ENCODE measurements around the gene ENGASE.

Gene ENGASE

DNA sequence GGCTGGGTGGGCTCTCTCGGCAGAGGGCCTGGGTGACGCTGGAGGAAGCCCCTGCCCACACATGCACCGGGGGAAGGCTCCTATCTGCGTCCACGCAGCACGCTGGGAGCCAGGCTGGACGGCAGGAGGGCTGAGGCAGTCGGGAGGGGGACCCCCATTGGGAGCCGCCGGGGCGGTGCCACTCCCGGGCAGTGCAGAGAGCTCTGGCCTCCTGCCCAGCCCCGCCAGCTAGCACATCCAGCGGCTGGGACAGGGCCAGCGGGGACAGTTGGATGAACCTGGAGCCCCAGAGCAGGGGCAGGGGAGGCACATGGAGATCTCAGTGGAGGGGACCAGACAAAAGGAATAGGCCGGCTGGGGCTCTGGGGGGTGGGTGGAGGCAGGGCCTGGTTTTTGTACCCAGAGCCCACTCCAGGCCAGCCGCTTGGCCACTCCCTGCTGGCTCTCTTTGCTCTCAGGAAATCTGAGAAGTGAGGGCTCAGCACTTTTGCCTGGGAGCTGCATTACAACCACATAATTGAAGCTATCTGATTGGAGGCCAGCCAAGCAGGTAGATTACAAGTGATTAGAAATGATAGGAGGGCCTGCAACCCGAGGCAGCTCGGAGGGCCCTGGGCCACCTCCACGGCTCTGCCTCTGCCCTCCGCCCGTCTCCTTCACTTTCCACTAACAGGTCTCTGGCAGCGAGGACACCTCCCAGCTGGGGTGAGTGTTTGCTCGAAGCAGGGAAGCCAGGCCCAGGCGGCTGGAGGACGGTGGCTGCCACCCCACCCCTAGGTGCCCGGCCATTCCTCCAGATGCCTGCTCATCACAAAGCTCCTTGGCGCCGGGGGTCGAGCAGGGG is 40.1 kb downstream of the ENGASE start:
- peaks cover 3% of the 10 kb centered on the region for H3K27me3 Mint-ChIP-seq

DNA sequence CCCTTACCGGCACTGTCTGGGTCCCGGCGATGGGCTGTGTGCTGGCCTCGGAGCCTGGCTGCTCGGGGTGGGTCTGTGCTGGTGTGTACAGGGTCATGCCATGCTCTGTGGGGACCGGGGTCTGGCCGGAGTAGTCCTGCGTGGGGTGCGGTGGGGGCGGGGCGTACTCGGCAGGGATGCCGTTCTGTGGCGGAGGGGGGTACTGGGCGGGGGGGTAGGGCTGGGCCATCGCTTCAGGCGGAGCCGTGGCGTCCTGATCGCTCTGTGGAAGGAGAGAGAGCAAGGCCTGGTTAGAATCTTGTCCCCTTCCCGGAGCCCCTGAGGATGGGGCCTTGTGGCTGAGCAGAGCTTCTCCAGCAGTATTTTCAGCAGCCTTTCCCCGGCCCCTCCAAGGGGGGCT is 40.9 kb downstream of the ENGASE start:
- Mint-ChIP-seq H3K9me3 (no peaks in the 10 kb centered on the region), H3K36me3 (ENCODE audit: low read depth) (no peaks in the 10 kb centered on the region), H3K4me1 (no peaks in the 10 kb centered on the region), H3K27me3 (peaks cover 3% of the 10 kb centered on the region), H3K27ac (no peak overlapping the region), H3K4me3 (no peak overlapping the region)
- no peak for ATAC-seq
- DNase-seq = no peak

More for the DNA sequence above, 40.1 kb downstream of the ENGASE start:
- no peaks in the 10 kb centered on the region for H3K36me3 Mint-ChIP-seq (ENCODE audit: low read depth)
- ATAC-seq = no peak
- no peak overlapping the region for H3K27ac Mint-ChIP-seq
- H3K4me1 Mint-ChIP-seq = no peaks in the 10 kb centered on the region
- H3K4me3 Mint-ChIP-seq = no peak overlapping the region
- no peaks in the 10 kb centered on the region for H3K9me3 Mint-ChIP-seq
- DNase-seq = no peak

GRCh38 chr17:79116575-79117368 is 42.1 kb downstream of the ENGASE start:
- Mint-ChIP-seq H3K27me3 (peaks cover 3% of the 10 kb centered on the region), H3K4me3 (no peak overlapping the region)

GRCh38 chr17:79117905-79118487 is 43.4 kb downstream of the ENGASE start:
- Mint-ChIP-seq H3K27ac (no peak overlapping the region), H3K9me3 (no peaks in the 10 kb centered on the region), H3K4me3 (no peak overlapping the region), H3K36me3 (ENCODE audit: low read depth) (no peaks in the 10 kb centered on the region), H3K27me3 (peaks cover 3% of the 10 kb centered on the region), H3K4me1 (no peaks in the 10 kb centered on the region)
- no peak for ATAC-seq
- no peak for DNase-seq

More at GRCh38 chr17:79116575-79117368, 42.1 kb downstream of the ENGASE start:
- Mint-ChIP-seq H3K4me1 (no peaks in the 10 kb centered on the region), H3K36me3 (ENCODE audit: low read depth) (no peaks in the 10 kb centered on the region), H3K27ac (no peak overlapping the region), H3K9me3 (no peaks in the 10 kb centered on the region)
- DNase-seq (no peak), ATAC-seq (no peak)

GRCh38 chr17:79118924-79119323 is 44.3 kb downstream of the ENGASE start:
- ATAC-seq (no peak), DNase-seq (no peak)
- H3K4me3 Mint-ChIP-seq = no peak overlapping the region
- no peaks in the 10 kb centered on the region for H3K36me3 Mint-ChIP-seq (ENCODE audit: low read depth)
- no peaks in the 10 kb centered on the region for H3K4me1 Mint-ChIP-seq
- H3K27ac Mint-ChIP-seq = no peak overlapping the region
- no peaks in the 10 kb centered on the region for H3K9me3 Mint-ChIP-seq
- peaks cover 5% of the 10 kb centered on the region for H3K27me3 Mint-ChIP-seq

GRCh38 chr17:79120259-79120658 is 45.6 kb downstream of the ENGASE start:
- H3K4me1 Mint-ChIP-seq = no peaks in the 10 kb centered on the region
- H3K9me3 Mint-ChIP-seq = no peaks in the 10 kb centered on the region
- no peaks in the 10 kb centered on the region for H3K36me3 Mint-ChIP-seq (ENCODE audit: low read depth)
- H3K27ac Mint-ChIP-seq = no peak overlapping the region
- ATAC-seq = no peak
- DNase-seq = no peak
- no peak overlapping the region for H3K4me3 Mint-ChIP-seq
- H3K27me3 Mint-ChIP-seq = peaks cover 6% of the 10 kb centered on the region

GRCh38 chr17:79123988-79124387 is 49.4 kb downstream of the ENGASE start:
- DNase-seq (no peak), ATAC-seq (no peak)
- Mint-ChIP-seq H3K36me3 (ENCODE audit: low read depth) (no peaks in the 10 kb centered on the region), H3K4me3 (no peak overlapping the region), H3K4me1 (no peaks in the 10 kb centered on the region), H3K9me3 (no peaks in the 10 kb centered on the region), H3K27ac (no peak overlapping the region), H3K27me3 (peaks cover 2% of the 10 kb centered on the region)

DNA sequence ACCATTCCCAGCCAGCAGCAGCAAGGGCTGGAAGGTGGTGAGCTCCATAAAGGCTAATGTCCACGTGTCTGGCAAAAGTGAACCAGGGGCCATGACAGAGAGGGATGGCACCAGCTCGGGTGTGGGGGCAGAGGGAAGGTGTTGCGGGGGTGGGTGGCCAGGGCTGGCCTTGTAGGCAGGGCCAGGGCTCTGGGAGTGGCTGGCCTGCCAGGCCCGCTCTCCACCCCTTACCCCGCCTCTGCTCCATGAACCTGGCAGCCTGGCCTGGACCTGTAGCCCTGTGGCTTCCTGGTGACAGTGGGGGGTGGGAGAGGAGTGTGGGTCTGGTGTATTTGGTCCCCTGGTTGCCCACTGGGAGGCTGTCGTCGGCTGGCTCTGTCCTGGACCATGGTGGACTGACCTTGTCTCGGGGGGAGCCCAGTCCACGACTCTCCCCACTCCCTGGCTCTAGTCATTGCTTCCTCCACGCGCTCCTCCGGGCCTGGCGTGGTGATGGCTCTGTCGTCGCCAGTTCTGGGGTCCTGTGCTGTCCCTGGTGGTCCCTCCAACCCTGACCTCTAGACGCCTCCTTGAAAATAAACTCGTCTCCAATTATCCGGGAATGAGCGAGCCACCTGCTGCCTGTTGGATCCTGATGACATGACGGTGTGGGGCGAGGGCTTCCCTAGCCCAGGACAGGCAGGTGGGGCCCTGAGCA is 50.0 kb downstream of the ENGASE start:
- DNase-seq = no peak
- Mint-ChIP-seq H3K4me1 (no peaks in the 10 kb centered on the region), H3K27me3 (peaks cover 2% of the 10 kb centered on the region), H3K27ac (no peak overlapping the region), H3K4me3 (no peak overlapping the region), H3K9me3 (no peaks in the 10 kb centered on the region), H3K36me3 (ENCODE audit: low read depth) (no peaks in the 10 kb centered on the region)
- no peak for ATAC-seq

DNA sequence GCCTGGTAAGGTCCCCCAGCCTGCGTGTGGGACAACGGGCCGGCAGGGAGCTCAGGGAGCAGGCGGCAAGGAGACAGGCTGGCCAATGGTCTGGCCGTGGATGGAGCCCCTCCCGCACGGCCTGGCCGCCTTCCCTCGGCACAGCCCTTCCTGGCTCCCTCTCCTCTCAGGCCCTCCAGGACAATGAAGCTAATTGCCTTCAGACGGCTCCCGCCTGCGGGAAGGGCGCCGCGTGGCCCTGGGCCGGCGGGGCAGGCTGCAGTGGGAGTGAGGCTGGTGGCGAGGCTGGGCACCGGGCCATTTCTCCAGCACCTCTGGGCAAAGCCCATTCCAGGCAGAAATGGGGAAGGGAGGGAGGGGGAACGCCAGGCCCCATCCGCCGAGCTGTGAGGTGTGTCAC is 50.9 kb downstream of the ENGASE start:
- H3K9me3 Mint-ChIP-seq = no peaks in the 10 kb centered on the region
- no peaks in the 10 kb centered on the region for H3K36me3 Mint-ChIP-seq (ENCODE audit: low read depth)
- H3K4me1 Mint-ChIP-seq = no peaks in the 10 kb centered on the region
- no peak for ATAC-seq
- H3K4me3 Mint-ChIP-seq = no peak overlapping the region
- H3K27ac Mint-ChIP-seq = no peak overlapping the region
- H3K27me3 Mint-ChIP-seq = peaks cover 2% of the 10 kb centered on the region
- DNase-seq = no peak

- Mint-ChIP-seq H3K27me3 (peaks cover 2% of the 10 kb centered on the region), H3K27ac (no peak overlapping the region), H3K9me3 (no peaks in the 10 kb centered on the region), H3K4me3 (no peak overlapping the region), H3K36me3 (ENCODE audit: low read depth) (no peaks in the 10 kb centered on the region), H3K4me1 (no peaks in the 10 kb centered on the region)
- DNase-seq = no peak
- ATAC-seq = no peak
These were observed 51.5 kb downstream of the ENGASE start for GRCh38 chr17:79126139-79126538.

- H3K27ac Mint-ChIP-seq = no peak overlapping the region
- DNase-seq (no peak), ATAC-seq (no peak)
- H3K4me1 Mint-ChIP-seq = no peaks in the 10 kb centered on the region
- no peaks in the 10 kb centered on the region for H3K9me3 Mint-ChIP-seq
- H3K4me3 Mint-ChIP-seq = no peak overlapping the region
- H3K27me3 Mint-ChIP-seq = peaks cover 2% of the 10 kb centered on the region
- no peaks in the 10 kb centered on the region for H3K36me3 Mint-ChIP-seq (ENCODE audit: low read depth)
These were observed 53.0 kb downstream of the ENGASE start for GRCh38 chr17:79127534-79128135.

- no peak overlapping the region for H3K4me3 Mint-ChIP-seq
- no peaks in the 10 kb centered on the region for H3K36me3 Mint-ChIP-seq (ENCODE audit: low read depth)
- ATAC-seq (no peak), DNase-seq (no peak)
- no peaks in the 10 kb centered on the region for H3K4me1 Mint-ChIP-seq
- H3K27me3 Mint-ChIP-seq = no peaks in the 10 kb centered on the region
- no peak overlapping the region for H3K27ac Mint-ChIP-seq
- H3K9me3 Mint-ChIP-seq = no peaks in the 10 kb centered on the region
These were observed 54.9 kb downstream of the ENGASE start for GRCh38 chr17:79129523-79129922.

GRCh38 chr17:79130536-79131273 is 56.1 kb downstream of the ENGASE start:
- ATAC-seq = no peak
- no peaks in the 10 kb centered on the region for H3K27me3 Mint-ChIP-seq
- no peak for DNase-seq
- no peak overlapping the region for H3K27ac Mint-ChIP-seq
- H3K4me3 Mint-ChIP-seq = no peak overlapping the region
- no peaks in the 10 kb centered on the region for H3K36me3 Mint-ChIP-seq (ENCODE audit: low read depth)
- no peaks in the 10 kb centered on the region for H3K9me3 Mint-ChIP-seq
- H3K4me1 Mint-ChIP-seq = no peaks in the 10 kb centered on the region

GRCh38 chr17:79131274-79131635 is 56.6 kb downstream of the ENGASE start:
- Mint-ChIP-seq H3K27me3 (peaks cover 4% of the 10 kb centered on the region), H3K36me3 (ENCODE audit: low read depth) (no peaks in the 10 kb centered on the region)
- no peak for DNase-seq

More at GRCh38 chr17:79131274-79131635, 56.6 kb downstream of the ENGASE start:
- Mint-ChIP-seq H3K9me3 (no peaks in the 10 kb centered on the region), H3K4me1 (no peaks in the 10 kb centered on the region), H3K4me3 (no peak overlapping the region), H3K27ac (no peak overlapping the region)
- ATAC-seq = no peak

Measured in activated naive CD8-positive, alpha-beta T cell treated with anti-CD3 and anti-CD28 coated beads, Interleukin-2, amount 50 U/mL, for 24 hours (primary cell).